PC-9 (cell line): ENCODE data around the gene DELE1. TPM values are rescaled to one million over a fixed set of nuclear protein-coding genes. Genes with fewer than 3 reads are reported as not detected.

ENCODE experiments used
- BruUV-seq: library from RNA; stranded (reverse); fragments of 400-500 nt; replicated peaks from 2 replicates; lab custom pipeline; 2021; lab: Mats Ljungman, UMichigan
- CTCF ChIA-PET: fragments of 300-600 bp; sonication (Branson Sonifier 250); formaldehyde crosslinking; loops from one replicate; lab custom pipeline; 2022; ENCODE audit warnings: antibody characterized with exemption; lab: Charles Lee
- POLR2A ChIA-PET: fragments of 300-600 bp; sonication (Branson Sonifier 250); formaldehyde crosslinking; loops from one replicate; lab custom pipeline; 2022; ENCODE audit warnings: antibody characterized with exemption; ENCODE audit not compliant: unreplicated experiment; lab: Charles Lee
- DNase-seq, 2 experiments: peaks; one replicate each; pipeline versions ENCODE4 v3.0.0 to v3.0.0-alpha.2; 2015 to 2022; ENCODE audit warnings: mixed read lengths in 1 of 2
- H2AFZ ChIP-seq: fragments of 200-600 bp; sonication (generic); 2 replicates; pipeline ENCODE4 v1.8.1; 2017; ENCODE audit warnings: antibody characterized with exemption
- H3F3A ChIP-seq: fragments of 200-600 bp; sonication (generic); 2 replicates; pipeline ENCODE4 v1.8.1; 2017; ENCODE audit warnings: antibody characterized with exemption, mild to moderate bottlenecking, low read depth; ENCODE audit not compliant: insufficient read depth
- H3K27ac ChIP-seq: fragments of 200-600 bp; sonication (generic); 2 replicates; pipeline ENCODE4 v1.6.1; 2016; ENCODE audit warnings: mixed run types
- H3K27me3 ChIP-seq: fragments of 200-600 bp; sonication (generic); 2 replicates; pipeline ENCODE4 v1.6.1; 2016; ENCODE audit warnings: low read depth, mixed run types; ENCODE audit not compliant: insufficient read depth
- H3K36me3 ChIP-seq: fragments of 200-600 bp; sonication (generic); 2 replicates; pipeline ENCODE4 v1.6.1; 2016; ENCODE audit warnings: low read depth, mixed run types
- H3K4me1 ChIP-seq: fragments of 200-600 bp; sonication (generic); replicated peaks from 2 replicates; pipeline ENCODE4 v1.6.1; 2016; ENCODE audit warnings: mixed run types; ENCODE audit not compliant: insufficient read depth
- H3K4me2 ChIP-seq: fragments of 200-600 bp; sonication (generic); 2 replicates; pipeline ENCODE4 v1.6.1; 2017; ENCODE audit warnings: mixed run types
- H3K4me3 ChIP-seq: fragments of 200-600 bp; sonication (generic); 2 replicates; pipeline ENCODE4 v1.6.1; 2016; ENCODE audit warnings: mixed run types
- H3K79me2 ChIP-seq: fragments of 200-600 bp; sonication (generic); 2 replicates; pipeline ENCODE4 v1.6.1; 2017; ENCODE audit warnings: low read depth, mixed run types
- H3K9me2 ChIP-seq: fragments of 200-600 bp; sonication (generic); 2 replicates; pipeline ENCODE4 v1.8.1; 2017; ENCODE audit warnings: mild to moderate bottlenecking; ENCODE audit not compliant: insufficient read depth
- H3K9me3 ChIP-seq: fragments of 200-600 bp; sonication (generic); 2 replicates; pipeline ENCODE4 v1.8.1; 2016; ENCODE audit warnings: low read depth; ENCODE audit not compliant: insufficient read depth
- H4K20me1 ChIP-seq: fragments of 200-600 bp; sonication (generic); 2 replicates; pipeline ENCODE4 v1.8.1; 2017; ENCODE audit not compliant: insufficient read depth
- EZH2 ChIP-seq: fragments of 200-600 bp; sonication (generic); IDR thresholded peaks from 2 replicates; pipeline ENCODE4 v1.8.0; 2017; ENCODE audit warnings: antibody characterized with exemption, low read depth
- intact Hi-C: fragments of 100-400 bp; cut with micrococcal nuclease; formaldehyde crosslinking; loops from one replicate; pipeline ENCODE4 v1.10.0; 2022; ENCODE audit not compliant: unreplicated experiment
- total RNA-seq: library from RNA; stranded (reverse); gene quantifications from 2 replicates; pipeline ENCODE4 v1.2.3, GENCODE V29; 2021
- TF ChIP-seq, protein P1 (sequence below): fragments of 200-600 bp; sonication (generic); conservative IDR thresholded peaks from 2 replicates; pipeline ENCODE4 v1.6.1; 2017; ENCODE audit warnings: mixed run types, antibody characterized with exemption, mild to moderate bottlenecking, moderate library complexity

The DELE1 gene
- total RNA-seq, 1 experiment from 2014 or later, result 80.8 TPM

DNA sequence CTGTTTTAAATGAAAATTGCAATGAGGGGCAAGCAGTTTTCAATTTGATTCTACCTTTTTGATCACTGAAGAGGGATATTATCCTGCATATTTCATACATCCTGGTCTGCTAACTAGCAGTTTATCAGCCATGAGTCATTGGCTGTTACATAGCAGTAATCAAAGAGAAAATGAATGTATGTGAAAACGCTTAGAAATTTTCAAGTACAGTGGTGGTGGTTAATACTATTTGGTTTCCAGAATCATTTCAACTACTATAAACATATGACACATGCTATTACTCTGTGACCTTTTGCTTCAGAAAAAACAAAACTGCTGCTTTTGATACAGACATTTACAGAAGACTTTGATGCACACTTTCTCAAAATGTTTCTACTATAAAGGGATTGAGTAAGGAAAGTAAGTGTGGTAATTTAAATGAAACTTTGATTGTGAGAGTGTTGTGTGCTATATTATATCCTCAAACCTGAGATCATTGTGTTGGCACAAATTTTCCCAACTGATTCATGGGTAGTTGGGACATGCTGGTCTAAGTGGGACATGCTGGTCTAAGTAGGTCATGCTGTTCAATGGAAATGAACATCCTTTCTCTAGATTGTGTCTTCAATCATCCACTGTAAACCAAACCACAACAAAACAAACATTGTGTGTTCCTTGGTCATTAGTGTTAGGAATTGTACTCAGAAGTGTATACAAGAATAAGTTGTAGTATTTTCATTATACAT, 50.4 kb downstream of the DELE1 start:
- H2AFZ ChIP-seq, result no peak overlapping the region
- no peak for TF ChIP-seq EZH2
- TF ChIP-seq, protein P1, sequence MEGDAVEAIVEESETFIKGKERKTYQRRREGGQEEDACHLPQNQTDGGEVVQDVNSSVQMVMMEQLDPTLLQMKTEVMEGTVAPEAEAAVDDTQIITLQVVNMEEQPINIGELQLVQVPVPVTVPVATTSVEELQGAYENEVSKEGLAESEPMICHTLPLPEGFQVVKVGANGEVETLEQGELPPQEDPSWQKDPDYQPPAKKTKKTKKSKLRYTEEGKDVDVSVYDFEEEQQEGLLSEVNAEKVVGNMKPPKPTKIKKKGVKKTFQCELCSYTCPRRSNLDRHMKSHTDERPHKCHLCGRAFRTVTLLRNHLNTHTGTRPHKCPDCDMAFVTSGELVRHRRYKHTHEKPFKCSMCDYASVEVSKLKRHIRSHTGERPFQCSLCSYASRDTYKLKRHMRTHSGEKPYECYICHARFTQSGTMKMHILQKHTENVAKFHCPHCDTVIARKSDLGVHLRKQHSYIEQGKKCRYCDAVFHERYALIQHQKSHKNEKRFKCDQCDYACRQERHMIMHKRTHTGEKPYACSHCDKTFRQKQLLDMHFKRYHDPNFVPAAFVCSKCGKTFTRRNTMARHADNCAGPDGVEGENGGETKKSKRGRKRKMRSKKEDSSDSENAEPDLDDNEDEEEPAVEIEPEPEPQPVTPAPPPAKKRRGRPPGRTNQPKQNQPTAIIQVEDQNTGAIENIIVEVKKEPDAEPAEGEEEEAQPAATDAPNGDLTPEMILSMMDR, result no peak
- CTCF ChIA-PET, result no interaction called here
- intact Hi-C loops, result no loop called here
- no peak overlapping the region for H3K27ac ChIP-seq
- no peak overlapping the region for H3K4me2 ChIP-seq
- H3K4me3 ChIP-seq, result no peak overlapping the region
- peaks cover 25% of the 10 kb centered on the region for H3F3A ChIP-seq
- BruUV-seq, result no TSS peak
- H3K9me3 ChIP-seq, result peaks cover 4% of the 10 kb centered on the region; the same call in 1 of the 2 replicates
- peaks cover 15% of the 10 kb centered on the region for H3K4me1 ChIP-seq
- peaks cover 21% of the 10 kb centered on the region for H3K79me2 ChIP-seq
- DNase-seq, result no peak
- no peaks in the 10 kb centered on the region for H3K27me3 ChIP-seq
- H3K9me2 ChIP-seq, result no peaks in the 10 kb centered on the region
- no peaks in the 10 kb centered on the region for H4K20me1 ChIP-seq
- POLR2A ChIA-PET, result no interaction called here
- H3K36me3 ChIP-seq, result peaks cover 17% of the 10 kb centered on the region; the same call in 1 of the 2 replicates

DNA sequence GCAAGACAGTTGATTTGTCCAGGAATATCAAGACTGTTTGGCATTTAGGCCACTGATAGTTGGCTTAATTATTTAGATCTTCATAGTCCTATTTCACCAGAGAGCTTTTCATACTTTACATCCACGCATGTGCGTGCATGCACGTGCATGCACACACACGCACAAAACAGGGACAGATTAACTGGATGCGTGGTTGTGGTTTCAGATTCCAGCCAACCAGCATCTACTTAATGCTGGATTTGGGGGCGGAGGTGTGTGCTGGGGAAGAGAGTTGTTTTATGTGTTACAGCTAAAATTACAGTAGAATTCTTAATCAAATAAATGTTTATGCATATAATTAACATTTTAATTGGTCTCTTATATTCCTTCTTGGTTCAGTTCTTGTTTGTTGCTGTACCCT, 52.5 kb downstream of the DELE1 start:
- DNase-seq, result no peak
- H3K79me2 ChIP-seq, result peaks cover 6% of the 10 kb centered on the region
- TF ChIP-seq, protein P1, result no peak
- no peak for TF ChIP-seq EZH2
- intact Hi-C loops, result no loop called here
- no peaks in the 10 kb centered on the region for H3K27me3 ChIP-seq
- BruUV-seq, result no TSS peak
- peaks cover 4% of the 10 kb centered on the region; the same call in 1 of the 2 replicates for H3F3A ChIP-seq
- CTCF ChIA-PET, result interaction anchor here (0.6 to 0.7 kb wide), 3 partner anchors 59 to 191 kb away, joined by 3 read pairs; no protein-coding TSS in a partner anchor
- H3K4me3 ChIP-seq, result no peak overlapping the region
- H3K27ac ChIP-seq, result no peak overlapping the region
- H3K4me2 ChIP-seq, result no peak overlapping the region
- 0 out of 2 replicates have a peak, but pooled peaks cover under 1% of the 10 kb centered on the region for H3K4me1 ChIP-seq
- no peak overlapping the region for H2AFZ ChIP-seq
- H3K9me3 ChIP-seq, result peaks cover 4% of the 10 kb centered on the region; the same call in 1 of the 2 replicates
- no peaks in the 10 kb centered on the region for H4K20me1 ChIP-seq
- peaks cover 17% of the 10 kb centered on the region; the same call in 1 of the 2 replicates for H3K36me3 ChIP-seq
- POLR2A ChIA-PET, result interaction anchor here (0.6 kb wide), 1 partner anchor 14 kb away, joined by 7 read pairs; no protein-coding TSS in a partner anchor
- no peaks in the 10 kb centered on the region for H3K9me2 ChIP-seq

DNA sequence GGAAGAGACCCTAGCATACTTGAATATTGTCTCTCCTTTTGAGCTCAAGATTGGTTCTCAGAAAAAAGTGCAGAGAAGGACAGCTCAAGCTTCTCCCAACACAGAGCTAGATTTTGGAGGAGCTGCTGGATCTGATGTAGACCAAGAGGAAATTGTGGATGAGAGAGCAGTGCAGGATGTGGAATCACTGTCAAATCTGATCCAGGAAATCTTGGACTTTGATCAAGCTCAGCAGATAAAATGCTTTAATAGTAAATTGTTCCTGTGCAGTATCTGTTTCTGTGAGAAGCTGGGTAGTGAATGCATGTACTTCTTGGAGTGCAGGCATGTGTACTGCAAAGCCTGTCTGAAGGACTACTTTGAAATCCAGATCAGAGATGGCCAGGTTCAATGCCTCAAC, 54.7 kb downstream of the DELE1 start:
- intact Hi-C loops, result no loop called here
- no peaks in the 10 kb centered on the region for H3K9me2 ChIP-seq
- H3K27ac ChIP-seq, result no peak overlapping the region
- H4K20me1 ChIP-seq, result no peaks in the 10 kb centered on the region
- peaks cover 17% of the 10 kb centered on the region; the same call in 1 of the 2 replicates for H3K36me3 ChIP-seq
- no peaks in the 10 kb centered on the region for H3K27me3 ChIP-seq
- no peak overlapping the region for H3K4me2 ChIP-seq
- BruUV-seq, result no TSS peak
- peaks cover 4% of the 10 kb centered on the region; the same call in 1 of the 2 replicates for H3K9me3 ChIP-seq
- POLR2A ChIA-PET, result interaction anchor here (0.5 to 0.6 kb wide), 2 partner anchors 10 to 142 kb away, joined by 3 read pairs; partner anchors contain the start of gene RNF14
- CTCF ChIA-PET, result no interaction called here
- no peak for DNase-seq
- no peak overlapping the region for H3K4me3 ChIP-seq
- TF ChIP-seq, protein P1, result no peak
- TF ChIP-seq EZH2, result no peak
- no peak overlapping the region for H2AFZ ChIP-seq
- no peaks in the 10 kb centered on the region for H3K79me2 ChIP-seq
- peaks cover 4% of the 10 kb centered on the region; the same call in 1 of the 2 replicates for H3F3A ChIP-seq
- no peaks in the 10 kb centered on the region for H3K4me1 ChIP-seq
